ENCODE data around the gene NCAPD3.

DNA sequence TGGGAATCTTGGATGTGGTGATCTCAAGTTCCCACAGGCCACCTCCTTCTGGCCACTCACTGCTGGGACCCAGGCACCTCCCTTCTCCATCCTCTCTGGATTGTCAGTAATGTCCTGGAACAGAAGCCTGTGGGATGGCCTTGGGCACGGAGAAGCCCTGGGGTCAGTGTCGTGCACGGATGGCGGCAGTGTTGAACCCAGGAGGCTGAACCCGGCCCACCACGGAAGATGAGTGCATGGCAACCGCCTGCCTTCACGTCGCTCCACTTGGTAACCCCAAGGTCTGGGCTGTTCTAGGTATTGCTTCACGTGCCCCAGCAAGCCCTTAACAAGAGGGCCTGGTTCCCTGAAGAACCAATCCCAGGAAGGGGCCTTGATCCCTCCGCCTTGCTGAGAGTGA lies 22.3 kb upstream of the NCAPD3 start:
- TF ChIP-seq GABPA (IDR thresholded peaks at IDR 0.05 in 1 of 2, conservative IDR thresholded peaks at IDR 0.05 in 1 of 2) (no peak), TAF1 (conservative IDR thresholded peaks at IDR 0.05) (no peak), EGR1 (IDR thresholded peaks at IDR 0.05; ENCODE audit: low read depth in 2 of 2) (no peak), YY1 (IDR thresholded peaks at IDR 0.05) (no peak), NR2F2 (IDR thresholded peaks at IDR 0.05) (no peak), JUND (IDR thresholded peaks at IDR 0.05) (no peak), RXRA (IDR thresholded peaks at IDR 0.05) (no peak)
- TF ChIP-seq, protein P1, sequence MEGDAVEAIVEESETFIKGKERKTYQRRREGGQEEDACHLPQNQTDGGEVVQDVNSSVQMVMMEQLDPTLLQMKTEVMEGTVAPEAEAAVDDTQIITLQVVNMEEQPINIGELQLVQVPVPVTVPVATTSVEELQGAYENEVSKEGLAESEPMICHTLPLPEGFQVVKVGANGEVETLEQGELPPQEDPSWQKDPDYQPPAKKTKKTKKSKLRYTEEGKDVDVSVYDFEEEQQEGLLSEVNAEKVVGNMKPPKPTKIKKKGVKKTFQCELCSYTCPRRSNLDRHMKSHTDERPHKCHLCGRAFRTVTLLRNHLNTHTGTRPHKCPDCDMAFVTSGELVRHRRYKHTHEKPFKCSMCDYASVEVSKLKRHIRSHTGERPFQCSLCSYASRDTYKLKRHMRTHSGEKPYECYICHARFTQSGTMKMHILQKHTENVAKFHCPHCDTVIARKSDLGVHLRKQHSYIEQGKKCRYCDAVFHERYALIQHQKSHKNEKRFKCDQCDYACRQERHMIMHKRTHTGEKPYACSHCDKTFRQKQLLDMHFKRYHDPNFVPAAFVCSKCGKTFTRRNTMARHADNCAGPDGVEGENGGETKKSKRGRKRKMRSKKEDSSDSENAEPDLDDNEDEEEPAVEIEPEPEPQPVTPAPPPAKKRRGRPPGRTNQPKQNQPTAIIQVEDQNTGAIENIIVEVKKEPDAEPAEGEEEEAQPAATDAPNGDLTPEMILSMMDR (IDR thresholded peaks at IDR 0.05; ENCODE audit: low read depth, low read length, missing input control) = no peak
- TF ChIP-seq, protein P2, sequence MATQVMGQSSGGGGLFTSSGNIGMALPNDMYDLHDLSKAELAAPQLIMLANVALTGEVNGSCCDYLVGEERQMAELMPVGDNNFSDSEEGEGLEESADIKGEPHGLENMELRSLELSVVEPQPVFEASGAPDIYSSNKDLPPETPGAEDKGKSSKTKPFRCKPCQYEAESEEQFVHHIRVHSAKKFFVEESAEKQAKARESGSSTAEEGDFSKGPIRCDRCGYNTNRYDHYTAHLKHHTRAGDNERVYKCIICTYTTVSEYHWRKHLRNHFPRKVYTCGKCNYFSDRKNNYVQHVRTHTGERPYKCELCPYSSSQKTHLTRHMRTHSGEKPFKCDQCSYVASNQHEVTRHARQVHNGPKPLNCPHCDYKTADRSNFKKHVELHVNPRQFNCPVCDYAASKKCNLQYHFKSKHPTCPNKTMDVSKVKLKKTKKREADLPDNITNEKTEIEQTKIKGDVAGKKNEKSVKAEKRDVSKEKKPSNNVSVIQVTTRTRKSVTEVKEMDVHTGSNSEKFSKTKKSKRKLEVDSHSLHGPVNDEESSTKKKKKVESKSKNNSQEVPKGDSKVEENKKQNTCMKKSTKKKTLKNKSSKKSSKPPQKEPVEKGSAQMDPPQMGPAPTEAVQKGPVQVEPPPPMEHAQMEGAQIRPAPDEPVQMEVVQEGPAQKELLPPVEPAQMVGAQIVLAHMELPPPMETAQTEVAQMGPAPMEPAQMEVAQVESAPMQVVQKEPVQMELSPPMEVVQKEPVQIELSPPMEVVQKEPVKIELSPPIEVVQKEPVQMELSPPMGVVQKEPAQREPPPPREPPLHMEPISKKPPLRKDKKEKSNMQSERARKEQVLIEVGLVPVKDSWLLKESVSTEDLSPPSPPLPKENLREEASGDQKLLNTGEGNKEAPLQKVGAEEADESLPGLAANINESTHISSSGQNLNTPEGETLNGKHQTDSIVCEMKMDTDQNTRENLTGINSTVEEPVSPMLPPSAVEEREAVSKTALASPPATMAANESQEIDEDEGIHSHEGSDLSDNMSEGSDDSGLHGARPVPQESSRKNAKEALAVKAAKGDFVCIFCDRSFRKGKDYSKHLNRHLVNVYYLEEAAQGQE (IDR thresholded peaks at IDR 0.05) = no peak
- TF ChIP-seq, protein P3, sequence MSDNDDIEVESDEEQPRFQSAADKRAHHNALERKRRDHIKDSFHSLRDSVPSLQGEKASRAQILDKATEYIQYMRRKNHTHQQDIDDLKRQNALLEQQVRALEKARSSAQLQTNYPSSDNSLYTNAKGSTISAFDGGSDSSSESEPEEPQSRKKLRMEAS (IDR thresholded peaks at IDR 0.05) = no peak

Data from liver (tissue), 3 donors.